K562 (cell line): ENCODE measurements around the gene XPC. TPM values are rescaled to one million over a fixed set of nuclear protein-coding genes. Genes with fewer than 3 reads are reported as not detected.

Experiments
- FOS ChIP-seq: IDR thresholded peaks from 3 replicates; pipeline ENCODE4 v1.6.1; 2011; ENCODE audit not compliant: insufficient read length; ENCODE audit errors: extremely low read depth
- FOXP1 ChIP-seq: sonication (generic); formaldehyde crosslinking; IDR thresholded peaks from 2 replicates; pipeline ENCODE4 v1.8.0; 2022; ENCODE audit warnings: mild to moderate bottlenecking, missing genetic modification reagents
- GTF2E2 ChIP-seq: fragments of 200-800 bp; sonication (Bioruptor generic); IDR thresholded peaks from 2 replicates; pipeline ENCODE4 v1.6.1; 2016; ENCODE audit warnings: missing genetic modification characterization, missing compliant biosample characterization
- HDAC3 ChIP-seq: fragments of 450-650 bp; IDR thresholded peaks from 2 replicates; pipeline ENCODE4 v1.6.1; 2018; ENCODE audit warnings: borderline replicate concordance, mild to moderate bottlenecking, moderate library complexity; ENCODE audit not compliant: partially characterized antibody
- KLF10 ChIP-seq: fragments of 250-450 bp; sonication (Bioruptor Pico); IDR thresholded peaks from 2 replicates; pipeline ENCODE4 v1.6.1; 2021; ENCODE audit warnings: matching md5 sums
- MAFF ChIP-seq: IDR thresholded peaks from 2 replicates; pipeline ENCODE4 v1.6.1; 2012; ENCODE audit warnings: low read length, improper control_type of control experiment
- OTX1 ChIP-seq: fragments of 450-650 bp; formaldehyde crosslinking; IDR thresholded peaks from 2 replicates; pipeline ENCODE4 v1.4.0; 2022; ENCODE audit warnings: mild to moderate bottlenecking
- PBX2 ChIP-seq, 2 experiments: IDR thresholded peaks in 1 of 2; conservative IDR thresholded peaks in 1 of 2; 2 replicates each; pipeline ENCODE4 v1.6.1; 2016; ENCODE audit warnings: low read depth in 2 of 2, mild to moderate bottlenecking in 1 of 2, missing compliant biosample characterization in 1 of 2, missing genetic modification characterization in 1 of 2, moderate library complexity in 1 of 2
- PKNOX1 ChIP-seq: fragments of 450-650 bp; IDR thresholded peaks from 2 replicates; pipeline ENCODE4 v1.6.1; 2016
- SNAPC5 ChIP-seq: fragments of 250-450 bp; sonication (Bioruptor Pico); IDR thresholded peaks from 2 replicates; pipeline ENCODE4 v1.8.0; 2021; ENCODE audit warnings: moderate library complexity, mild to moderate bottlenecking, inconsistent platforms
- U2AF1 ChIP-seq: fragments of 200-400 bp; formaldehyde crosslinking; optimal IDR thresholded peaks from 2 replicates; pipeline ENCODE3; 2017; ENCODE audit warnings: mild to moderate bottlenecking, low read depth, low read length, moderate library complexity
- YBX1 ChIP-seq: fragments of 450-650 bp; IDR thresholded peaks from 2 replicates; pipeline ENCODE4 v1.7.1; 2016; ENCODE audit warnings: mild to moderate bottlenecking
- ZBTB49 ChIP-seq: sonication (generic); formaldehyde crosslinking; IDR thresholded peaks from 2 replicates; pipeline ENCODE4 v1.8.0; 2022; ENCODE audit warnings: missing genetic modification reagents, mild to moderate bottlenecking, borderline replicate concordance
- ZFP91 ChIP-seq: sonication (generic); formaldehyde crosslinking; IDR thresholded peaks from 2 replicates; pipeline ENCODE4 v1.8.0; 2022; ENCODE audit warnings: mild to moderate bottlenecking, missing genetic modification reagents
- ZNF3 ChIP-seq: fragments of 250-450 bp; sonication (Bioruptor Pico); IDR thresholded peaks from 2 replicates; pipeline ENCODE4 v1.5.0; 2021; ENCODE audit warnings: mild to moderate bottlenecking, moderate library complexity
- ZNF561 ChIP-seq: fragments of 450-650 bp; formaldehyde crosslinking; conservative IDR thresholded peaks from 2 replicates; pipeline ENCODE4 v1.4.0; 2020; ENCODE audit warnings: mild to moderate bottlenecking, moderate library complexity
- polyA plus RNA-seq, 8 experiments: library from polyadenylated mRNA; depleted of rRNA in 4 of 8; stranded (reverse) in 5 of 8; unstranded in 3 of 8; fragments of >200 nt; fragmentation: Nextera tagmentation in 2 of 8; fragmentation: Illumina TruSeq in 1 of 8; extraction: Ambion mirVana in 2 of 8; extraction: Trizol in 1 of 8; gene quantifications; 2 replicates each; pipeline versions ENCODE4 v1.2.1 to v1.2.3, GENCODE V29; 2011 to 2014; ENCODE audit warnings: inconsistent platforms in 1 of 8, missing spikeins in 1 of 8
- total RNA-seq, 7 experiments: library from RNA; depleted of rRNA in 6 of 7; stranded (reverse); fragments of >200 nt in 6 of 7; fragmentation: Illumina TruSeq in 2 of 7; extraction: Trizol in 2 of 7; gene quantifications; 2 replicates each; pipeline versions ENCODE4 v1.2.1 to v1.2.3, GENCODE V29; 2011 to 2021; ENCODE audit warnings: low replicate concordance in 1 of 7
- TF ChIP-seq, protein P1 (sequence below): fragments of 250-450 bp; sonication (Bioruptor Pico); IDR thresholded peaks from 2 replicates; pipeline ENCODE4 v1.9.0; 2021; ENCODE audit warnings: mild to moderate bottlenecking, inconsistent platforms

XPC gene
- total and polyA plus RNA-seq, 9 of the 15 experiments (the other 6 are each of a cell fraction or from before 2014, with no cell fraction given) = 3.8 to 54.7 (median 41.3) TPM

GRCh38 chr3:14204515-14205284 lies 26.3 kb upstream of the XPC start (continued):
- TF ChIP-seq ZNF3 = no peak
- no peak for TF ChIP-seq FOS
- TF ChIP-seq PKNOX1 = peak; percentile 47; the same call in 1 of the 2 replicates
- TF ChIP-seq ZFP91 = no peak
- no peak; the same call in 1 of the 2 replicates for TF ChIP-seq GTF2E2 (tag)
- TF ChIP-seq MAFF = no peak
- TF ChIP-seq OTX1 = no peak
- no peak for TF ChIP-seq SNAPC5 (CRISPR knock-in tag)
- no peak for TF ChIP-seq ZNF561 (CRISPR knock-in tag)
- TF ChIP-seq HDAC3 = peak; percentile 46
- no peak for TF ChIP-seq KLF10 (CRISPR knock-in tag)
- no peak for TF ChIP-seq ZBTB49
- TF ChIP-seq, protein P1, sequence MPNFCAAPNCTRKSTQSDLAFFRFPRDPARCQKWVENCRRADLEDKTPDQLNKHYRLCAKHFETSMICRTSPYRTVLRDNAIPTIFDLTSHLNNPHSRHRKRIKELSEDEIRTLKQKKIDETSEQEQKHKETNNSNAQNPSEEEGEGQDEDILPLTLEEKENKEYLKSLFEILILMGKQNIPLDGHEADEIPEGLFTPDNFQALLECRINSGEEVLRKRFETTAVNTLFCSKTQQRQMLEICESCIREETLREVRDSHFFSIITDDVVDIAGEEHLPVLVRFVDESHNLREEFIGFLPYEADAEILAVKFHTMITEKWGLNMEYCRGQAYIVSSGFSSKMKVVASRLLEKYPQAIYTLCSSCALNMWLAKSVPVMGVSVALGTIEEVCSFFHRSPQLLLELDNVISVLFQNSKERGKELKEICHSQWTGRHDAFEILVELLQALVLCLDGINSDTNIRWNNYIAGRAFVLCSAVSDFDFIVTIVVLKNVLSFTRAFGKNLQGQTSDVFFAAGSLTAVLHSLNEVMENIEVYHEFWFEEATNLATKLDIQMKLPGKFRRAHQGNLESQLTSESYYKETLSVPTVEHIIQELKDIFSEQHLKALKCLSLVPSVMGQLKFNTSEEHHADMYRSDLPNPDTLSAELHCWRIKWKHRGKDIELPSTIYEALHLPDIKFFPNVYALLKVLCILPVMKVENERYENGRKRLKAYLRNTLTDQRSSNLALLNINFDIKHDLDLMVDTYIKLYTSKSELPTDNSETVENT (CRISPR knock-in tag) = no peak
- no peak for TF ChIP-seq PBX2 (CRISPR knock-in tag; IDR thresholded peaks at IDR 0.05; ENCODE audit: low read depth)
- TF ChIP-seq PBX2 (tag; conservative IDR thresholded peaks at IDR 0.05; ENCODE audit: low read depth) = no peak
- TF ChIP-seq FOXP1 (CRISPR knock-in tag) = no peak
- TF ChIP-seq YBX1 = no peak
- no peak for TF ChIP-seq U2AF1
